Measurements from ENCODE around the gene FAM20C.

GRCh38 chr7:237385-237784, 45.0 kb downstream of the FAM20C start:
- TF ChIP-seq CTCF (conservative IDR thresholded peaks at IDR 0.05 in 1 of 2, IDR thresholded peaks at IDR 0.05 in 1 of 2; ENCODE audit: extremely low read depth in 1 of 2, insufficient read depth in 1 of 2, low read depth in 1 of 2, low read length in 2 of 2) (no peak), EZH2 (IDR thresholded peaks at IDR 0.05; ENCODE audit: borderline replicate concordance, low read length) (no peak)

Data from mammary epithelial cell (primary cell).